ENCODE measurements around the gene XRCC3. TPM values are rescaled to one million over a fixed set of nuclear protein-coding genes. Genes with fewer than 3 reads are reported as not detected.
A peak's percentile ranks its signal among the peaks of the same experiment; 100 is the strongest.

XRCC3 gene
- total RNA-seq, 6 donors from 2014 or later = 2.4 to 16.8 (median 5.8) TPM

- Histone ChIP-seq H3K4me1 (peaks cover 0 to 18% (median 7%) of the 10 kb centered on the region in 4 donors), H3K36me3 (peaks cover 9 to 88% (median 68%) of the 10 kb centered on the region in 4 donors), H3K27ac (no peak overlapping the region), H3K4me3 (no peak overlapping the region), H3K9me3 (no peaks in the 10 kb centered on the region), H3K27me3 (no peaks in the 10 kb centered on the region)
- no peak for ATAC-seq (ENCODE audit: low FRiP score in 2 of 2)
- TF ChIP-seq EP300 (IDR thresholded peaks at IDR 0.05) (no peak), POLR2AphosphoS5 (IDR thresholded peaks at IDR 0.05) (no peak), CTCF (IDR thresholded peaks at IDR 0.05) (no peak)
- DNase-seq = no peak
- 86 to 100% methylated on average over 6 of the region's 6 CpGs for WGBS, 2 donors
These were observed 24.2 kb upstream of the XRCC3 start for GRCh38 chr14:103739466-103739792.

- DNase-seq = no peak
- H3K27ac ChIP-seq = no peak overlapping the region
These were observed 23.6 kb upstream of the XRCC3 start for GRCh38 chr14:103738701-103739451.

GRCh38 chr14:103738166-103738565 is 22.9 kb upstream of the XRCC3 start:
- H3K36me3 ChIP-seq = peaks cover 19 to 90% (median 70%) of the 10 kb centered on the region in 4 donors
- ATAC-seq (ENCODE audit: low FRiP score in 2 of 2) = no peak
- DNase-seq = no peak
- no peaks in the 10 kb centered on the region for H3K27me3 ChIP-seq
- TF ChIP-seq CTCF (IDR thresholded peaks at IDR 0.05) (no peak), POLR2A (IDR thresholded peaks at IDR 0.05) (no peak), POLR2AphosphoS5 (IDR thresholded peaks at IDR 0.05) (no peak), EP300 (IDR thresholded peaks at IDR 0.05) (no peak)
- H3K4me3 ChIP-seq = no peak overlapping the region
- no peak overlapping the region for H3K27ac ChIP-seq
- H3K4me1 ChIP-seq = peaks cover 0 to 18% (median 7%) of the 10 kb centered on the region in 4 donors
- H3K9me3 ChIP-seq = no peaks in the 10 kb centered on the region
- whole genome bisulfite sequencing, 2 donors = 86 to 89% methylated on average over 10 of the region's 10 CpGs

More at GRCh38 chr14:103738701-103739451, 23.6 kb upstream of the XRCC3 start:
- H3K9me3 ChIP-seq = no peaks in the 10 kb centered on the region
- H3K4me3 ChIP-seq = no peak overlapping the region
- H3K4me1 ChIP-seq = peaks cover 0 to 18% (median 7%) of the 10 kb centered on the region in 4 donors
- ATAC-seq (ENCODE audit: low FRiP score in 2 of 2) = no peak
- H3K27me3 ChIP-seq = no peaks in the 10 kb centered on the region
- H3K36me3 ChIP-seq = peaks cover 14 to 88% (median 71%) of the 10 kb centered on the region in 4 donors
- WGBS, 2 donors = 90 to 91% methylated on average over 21 to 33 of the region's 34 CpGs
- no peak for TF ChIP-seq POLR2A (IDR thresholded peaks at IDR 0.05)
- no peak for TF ChIP-seq CTCF (IDR thresholded peaks at IDR 0.05)
- TF ChIP-seq EP300 (IDR thresholded peaks at IDR 0.05) = no peak
- no peak for TF ChIP-seq POLR2AphosphoS5 (IDR thresholded peaks at IDR 0.05)

- no peaks in the 10 kb centered on the region for H3K27me3 ChIP-seq
- WGBS, 2 donors = 91 to 92% methylated on average over 16 of the region's 16 CpGs
- ATAC-seq (ENCODE audit: low FRiP score in 2 of 2) (no peak), DNase-seq (no peak)
- no peaks in the 10 kb centered on the region for H3K9me3 ChIP-seq
- peaks cover 0 to 18% (median 7%) of the 10 kb centered on the region in 4 donors for H3K4me1 ChIP-seq
- H3K4me3 ChIP-seq = no peak overlapping the region
- peak overlapping the region in 2 of 4 donors; percentile 58 to 64 for H3K27ac ChIP-seq
- peaks cover 24 to 91% (median 70%) of the 10 kb centered on the region in 4 donors for H3K36me3 ChIP-seq
- TF ChIP-seq POLR2AphosphoS5 (IDR thresholded peaks at IDR 0.05) = no peak
- TF ChIP-seq CTCF (IDR thresholded peaks at IDR 0.05) = no peak
- no peak for TF ChIP-seq EP300 (IDR thresholded peaks at IDR 0.05)
- TF ChIP-seq POLR2A (IDR thresholded peaks at IDR 0.05) = no peak
These were observed 22.3 kb upstream of the XRCC3 start for GRCh38 chr14:103737432-103738045.

Data from upper lobe of left lung (tissue), 6 donors.